GM20000 (cell line): Measurements from ENCODE around the gene RUNDC3A.

Source experiments
- DNase-seq: peaks from one replicate; pipeline ENCODE4 v3.0.0; 2012; ENCODE audit warnings: low spot score
- TF ChIP-seq, protein P1 (sequence below): IDR thresholded peaks from 2 replicates; pipeline ENCODE4 v1.5.1; 2012; ENCODE audit warnings: mild to moderate bottlenecking, control low read depth; ENCODE audit errors: extremely low read depth, missing control alignments

Gene RUNDC3A

DNA sequence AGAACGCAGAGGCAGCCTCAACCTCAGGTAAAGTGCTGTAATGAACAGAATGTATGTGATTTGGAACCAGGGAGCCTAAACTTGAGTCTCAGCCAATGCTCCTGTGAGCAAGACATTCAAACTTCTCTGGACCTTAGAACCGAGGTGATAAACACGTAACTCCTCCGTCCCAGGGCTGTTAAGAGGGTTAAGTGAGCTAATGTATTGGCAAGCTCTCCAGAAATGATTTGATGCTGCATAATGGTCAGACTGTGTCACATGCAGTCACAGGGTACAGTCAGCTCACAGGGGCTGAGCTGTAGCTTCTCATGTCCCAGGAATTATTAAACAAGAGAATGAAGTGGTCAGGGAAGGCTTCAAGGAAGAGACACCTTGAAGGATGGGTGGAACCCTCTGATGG, 30.4 kb upstream of the RUNDC3A start:
- no peak for DNase-seq
- TF ChIP-seq, protein P1, sequence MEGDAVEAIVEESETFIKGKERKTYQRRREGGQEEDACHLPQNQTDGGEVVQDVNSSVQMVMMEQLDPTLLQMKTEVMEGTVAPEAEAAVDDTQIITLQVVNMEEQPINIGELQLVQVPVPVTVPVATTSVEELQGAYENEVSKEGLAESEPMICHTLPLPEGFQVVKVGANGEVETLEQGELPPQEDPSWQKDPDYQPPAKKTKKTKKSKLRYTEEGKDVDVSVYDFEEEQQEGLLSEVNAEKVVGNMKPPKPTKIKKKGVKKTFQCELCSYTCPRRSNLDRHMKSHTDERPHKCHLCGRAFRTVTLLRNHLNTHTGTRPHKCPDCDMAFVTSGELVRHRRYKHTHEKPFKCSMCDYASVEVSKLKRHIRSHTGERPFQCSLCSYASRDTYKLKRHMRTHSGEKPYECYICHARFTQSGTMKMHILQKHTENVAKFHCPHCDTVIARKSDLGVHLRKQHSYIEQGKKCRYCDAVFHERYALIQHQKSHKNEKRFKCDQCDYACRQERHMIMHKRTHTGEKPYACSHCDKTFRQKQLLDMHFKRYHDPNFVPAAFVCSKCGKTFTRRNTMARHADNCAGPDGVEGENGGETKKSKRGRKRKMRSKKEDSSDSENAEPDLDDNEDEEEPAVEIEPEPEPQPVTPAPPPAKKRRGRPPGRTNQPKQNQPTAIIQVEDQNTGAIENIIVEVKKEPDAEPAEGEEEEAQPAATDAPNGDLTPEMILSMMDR: no peak

- TF ChIP-seq, protein P1: no peak
- DNase-seq: no peak
Measured at GRCh38 chr17:44279346-44279665, 29.1 kb upstream of the RUNDC3A start.

- TF ChIP-seq, protein P1: no peak
- DNase-seq: peak; percentile 85
Measured at GRCh38 chr17:44279666-44280391, 28.6 kb upstream of the RUNDC3A start.

DNA sequence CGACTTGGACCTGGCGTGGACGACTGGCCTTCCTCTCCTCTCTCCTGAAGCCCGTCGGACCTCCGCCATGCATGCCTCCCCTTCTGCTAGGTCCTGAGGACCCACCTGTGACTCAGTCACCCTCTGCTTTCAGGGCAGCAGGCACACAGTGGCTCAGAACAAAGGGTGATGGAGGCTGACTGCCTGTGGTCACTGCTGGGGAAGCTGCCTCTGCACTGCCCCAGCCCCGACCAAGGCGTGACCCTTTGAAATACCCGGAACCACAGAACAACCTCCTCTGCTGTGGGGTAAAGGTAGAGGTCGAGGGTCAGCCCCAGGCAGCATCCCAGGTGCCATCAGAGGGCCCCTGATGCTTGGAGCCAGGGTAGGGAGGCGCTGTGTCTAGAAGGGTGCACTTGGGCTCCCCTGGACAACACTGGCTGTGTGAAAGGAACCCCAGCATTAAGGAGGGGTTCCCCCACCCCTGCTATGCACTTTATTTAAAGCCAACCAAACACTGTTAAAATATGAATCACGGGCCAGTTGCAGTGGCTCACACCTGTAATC, 27.9 kb upstream of the RUNDC3A start:
- DNase-seq: no peak

DNA sequence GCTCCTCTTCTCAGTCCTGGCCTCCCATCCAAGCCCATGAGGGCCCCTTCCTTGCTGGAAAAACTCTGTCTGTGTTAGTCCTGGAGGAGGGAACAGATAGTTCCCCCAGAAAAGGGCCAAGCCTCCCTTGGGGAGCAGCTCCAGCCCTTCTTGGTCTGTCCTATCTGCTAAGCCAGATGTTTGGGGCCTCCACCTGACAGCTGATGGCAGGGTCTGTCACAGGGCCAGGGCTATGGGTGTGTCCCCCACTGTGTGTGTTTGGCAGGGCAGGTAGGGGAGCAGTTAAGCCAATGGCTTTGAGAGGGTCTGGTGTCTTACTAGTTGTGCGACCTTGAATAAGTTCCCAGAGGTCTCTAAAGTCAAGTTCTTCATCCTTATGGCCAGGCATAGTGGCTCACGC, 26.8 kb upstream of the RUNDC3A start:
- TF ChIP-seq, protein P1: no peak
- no peak for DNase-seq

More for the DNA sequence above, 27.9 kb upstream of the RUNDC3A start:
- TF ChIP-seq, protein P1: no peak

GRCh38 chr17:44282264-44282663, 26.1 kb upstream of the RUNDC3A start:
- TF ChIP-seq, protein P1: no peak
- no peak for DNase-seq

DNA sequence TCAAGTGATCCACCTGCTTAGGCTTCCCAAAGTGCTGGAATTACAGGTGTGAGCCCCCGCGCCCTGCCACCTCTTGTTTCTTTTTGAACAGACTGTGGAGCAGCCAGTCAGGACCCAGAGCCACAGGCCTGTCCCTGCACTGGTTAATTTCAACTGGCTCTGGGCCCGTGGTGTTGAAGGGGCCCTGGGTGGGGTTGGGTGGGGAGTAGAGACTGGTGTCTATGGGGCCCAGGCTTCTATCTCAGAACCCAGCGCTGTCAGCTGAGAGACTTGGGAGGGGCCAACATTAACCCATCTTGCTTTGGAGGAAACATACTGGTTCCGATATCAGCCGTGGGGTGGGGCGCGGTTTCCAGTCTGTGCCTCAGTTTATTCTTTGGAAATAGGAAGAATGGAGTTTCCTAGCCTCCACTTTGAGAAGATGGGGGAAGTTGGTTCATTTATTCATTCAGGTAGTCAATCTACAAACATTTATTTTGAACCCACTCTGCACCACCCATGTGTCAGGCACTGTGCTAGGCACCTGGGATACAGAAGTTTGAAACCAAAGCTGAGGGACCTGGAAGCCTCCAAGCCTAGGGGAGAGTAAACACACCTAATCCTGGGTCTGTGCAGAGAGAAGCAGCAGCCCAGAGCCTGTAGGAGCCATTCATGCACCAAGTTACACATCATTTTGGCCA, 24.9 kb upstream of the RUNDC3A start:
- TF ChIP-seq, protein P1: no peak
- no peak for DNase-seq
